ENCODE data around the gene TMPRSS5.
"Not testable (repeated sequence)": the region's sequence is repeated elsewhere in the genome, so short reads cannot be mapped to it uniquely, and the experiment has no call there.

TMPRSS5 gene

GRCh38 chr11:113697756-113698407, 8.2 kb downstream of the TMPRSS5 start:
- no peak for DNase-seq (ENCODE audit: low read depth)

- DNase-seq (ENCODE audit: low read depth) = no peak
Measured at GRCh38 chr11:113697111-113697510, 9.0 kb downstream of the TMPRSS5 start.

GRCh38 chr11:113695207-113695606, 10.9 kb downstream of the TMPRSS5 start:
- no peak for DNase-seq (ENCODE audit: low read depth)

- no peak for DNase-seq (ENCODE audit: low read depth)
Measured at GRCh38 chr11:113694390-113694789, 11.7 kb downstream of the TMPRSS5 start.

GRCh38 chr11:113693030-113693429, 13.1 kb downstream of the TMPRSS5 start:
- DNase-seq (ENCODE audit: low read depth) = no peak

- DNase-seq (ENCODE audit: low read depth) = no peak
Measured at GRCh38 chr11:113690619-113691569, 15.2 kb downstream of the TMPRSS5 start.

- no peak for DNase-seq (ENCODE audit: low read depth)
Measured at GRCh38 chr11:113689768-113690618, 16.1 kb downstream of the TMPRSS5 start.

GRCh38 chr11:113685654-113686359, 20.3 kb downstream of the TMPRSS5 start:
- DNase-seq (ENCODE audit: low read depth) = no peak

- no peak for DNase-seq (ENCODE audit: low read depth)
Measured at GRCh38 chr11:113684496-113684895, 21.6 kb downstream of the TMPRSS5 start.

- DNase-seq (ENCODE audit: low read depth) = no peak
Measured at GRCh38 chr11:113683481-113684046, 22.5 kb downstream of the TMPRSS5 start.

GRCh38 chr11:113681711-113682413, 24.2 kb downstream of the TMPRSS5 start:
- no peak for DNase-seq (ENCODE audit: low read depth)

GRCh38 chr11:113681282-113681681, 24.8 kb downstream of the TMPRSS5 start:
- no peak for DNase-seq (ENCODE audit: low read depth)

- no peak for DNase-seq (ENCODE audit: low read depth)
Measured at GRCh38 chr11:113677685-113678084, 28.4 kb downstream of the TMPRSS5 start.

- no peak for DNase-seq (ENCODE audit: low read depth)
Measured at GRCh38 chr11:113675565-113675964, 30.5 kb downstream of the TMPRSS5 start.

- no peak for DNase-seq (ENCODE audit: low read depth)
Measured at GRCh38 chr11:113675003-113675561, 31.0 kb downstream of the TMPRSS5 start.

GRCh38 chr11:113674397-113674685, 31.8 kb downstream of the TMPRSS5 start:
- DNase-seq (ENCODE audit: low read depth) = no peak

- DNase-seq (ENCODE audit: low read depth) = no peak
Measured at GRCh38 chr11:113673550-113674396, 32.3 kb downstream of the TMPRSS5 start.

GRCh38 chr11:113671914-113672313, 34.2 kb downstream of the TMPRSS5 start:
- DNase-seq (ENCODE audit: low read depth) = not testable (repeated sequence)

- no peak for DNase-seq (ENCODE audit: low read depth)
Measured at GRCh38 chr11:113670831-113671215, 35.3 kb downstream of the TMPRSS5 start.
